Left ventricle myocardium inferior (tissue), 1 donor: ENCODE data around the gene DNAJC3. TPM values are rescaled to one million over a fixed set of nuclear protein-coding genes. Genes with fewer than 3 reads are reported as not detected.
"Not testable (repeated sequence)": the region's sequence is repeated elsewhere in the genome, so short reads cannot be mapped to it uniquely, and the experiment has no call there.

Experiments
- DNase-seq: peaks from one replicate; pipeline ENCODE4 v3.0.0-alpha.2; 2020
- H3K27ac ChIP-seq: fragments of 200-600 bp; replicated peaks from 2 replicates; pipeline ENCODE4 v1.8.0; 2021
- H3K27me3 ChIP-seq: fragments of 200-600 bp; 2 replicates; pipeline ENCODE4 v1.8.0; 2021; ENCODE audit warnings: low read depth
- H3K36me3 ChIP-seq: fragments of 200-600 bp; 2 replicates; pipeline ENCODE4 v1.8.0; 2021
- H3K4me1 ChIP-seq: fragments of 200-600 bp; 2 replicates; pipeline ENCODE4 v1.8.0; 2021
- H3K4me3 ChIP-seq: fragments of 200-600 bp; 2 replicates; pipeline ENCODE4 v1.8.0; 2021; ENCODE audit warnings: mild to moderate bottlenecking, moderate library complexity
- H3K9me3 ChIP-seq: fragments of 200-600 bp; replicated peaks from 2 replicates; pipeline ENCODE4 v1.8.0; 2021
- CTCF ChIP-seq: fragments of 200-600 bp; IDR thresholded peaks from 2 replicates; pipeline ENCODE4 v1.8.0; 2021; ENCODE audit warnings: antibody characterized with exemption, mild to moderate bottlenecking, borderline replicate concordance
- intact Hi-C: fragments of 100-400 bp; cut with micrococcal nuclease; formaldehyde crosslinking; loops from one replicate; pipeline ENCODE4 v1.11.0; 2022
- total RNA-seq: library from RNA; stranded (reverse); fragmentation: NEBNext Ultra II Directional; extraction: Animal tissue kit (Norgen Biotek cat#: 25700); gene quantifications from one replicate; pipeline ENCODE4 v1.2.1, GENCODE V29; 2021
- donor health status: DM: no; HTN: yes; CAD: no; lungs with severe emphysema.

DNAJC3 gene
- total RNA-seq, 1 donor from 2014 or later, result 31.5 TPM

DNA sequence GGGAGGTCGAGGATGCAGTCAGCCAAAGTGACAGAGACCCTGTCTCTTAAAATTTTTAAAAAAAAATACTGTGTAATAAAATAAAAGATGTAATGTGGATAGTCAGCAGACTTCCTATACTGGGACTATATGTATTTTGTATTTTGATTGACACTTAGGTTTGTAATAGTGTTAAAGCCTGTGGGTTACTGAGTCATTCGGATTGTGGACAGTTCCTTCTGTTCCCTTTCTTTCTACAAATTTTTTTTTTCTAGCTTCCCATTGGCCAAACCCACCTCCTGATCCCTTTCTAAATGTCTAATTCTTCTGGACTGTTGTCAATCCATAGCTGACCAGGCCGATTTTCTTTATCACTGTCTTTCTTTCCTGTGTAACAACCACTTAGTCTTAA is 108.0 kb downstream of the DNAJC3 start:
- Histone ChIP-seq H3K36me3 (peaks cover 58% of the 10 kb centered on the region), H3K27ac (no peak overlapping the region), H3K27me3 (no peaks in the 10 kb centered on the region), H3K9me3 (peaks cover 6% of the 10 kb centered on the region), H3K4me3 (no peak overlapping the region), H3K4me1 (peaks cover 7% of the 10 kb centered on the region)
- no peak for DNase-seq
- intact Hi-C loops, result no loop called here
- no peak for TF ChIP-seq CTCF

DNA sequence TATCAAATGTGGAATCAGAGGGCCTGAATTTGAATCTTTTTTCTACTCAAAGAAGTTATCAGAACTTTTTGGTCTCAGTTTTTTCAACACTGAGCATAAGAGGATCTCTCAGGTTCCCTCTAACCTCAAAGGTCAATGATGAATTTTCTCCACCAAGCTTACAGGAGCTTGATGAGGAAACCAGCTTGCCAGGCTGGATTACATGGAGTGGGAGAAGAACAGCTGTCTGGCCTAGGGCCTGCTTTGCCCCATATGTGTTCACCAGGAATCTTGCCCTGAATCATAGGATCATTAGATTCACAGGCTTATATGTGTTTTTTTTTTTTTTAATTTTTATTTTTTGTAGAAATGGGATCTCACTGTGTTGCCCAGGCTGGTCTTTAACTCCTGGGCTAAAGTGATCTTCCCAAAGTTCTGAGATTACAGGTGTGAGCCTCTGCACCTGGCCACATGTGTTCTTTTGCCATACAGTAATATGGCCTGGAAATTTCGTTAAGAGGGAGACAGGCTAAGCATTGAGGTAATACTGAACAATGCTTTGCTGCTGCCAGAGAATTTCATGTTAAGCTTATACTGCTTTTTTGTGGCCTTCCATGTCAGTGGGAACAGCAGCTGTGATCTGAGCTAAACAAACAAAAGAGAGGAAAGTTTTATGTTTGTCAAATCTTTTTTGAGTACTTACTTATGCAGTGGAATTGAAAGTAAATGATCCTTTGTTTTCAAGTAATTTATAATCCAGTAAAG is 110.6 kb downstream of the DNAJC3 start:
- no peak for TF ChIP-seq CTCF
- H3K27me3 ChIP-seq, result no peaks in the 10 kb centered on the region
- H3K4me1 ChIP-seq, result peaks cover 7% of the 10 kb centered on the region
- H3K4me3 ChIP-seq, result no peak overlapping the region
- no peaks in the 10 kb centered on the region for H3K9me3 ChIP-seq
- intact Hi-C loops, result no loop called here
- DNase-seq, result no peak
- H3K36me3 ChIP-seq, result peaks cover 59% of the 10 kb centered on the region
- no peak overlapping the region for H3K27ac ChIP-seq

GRCh38 chr13:95788100-95788463 is 111.1 kb downstream of the DNAJC3 start:
- Histone ChIP-seq H3K9me3 (no peaks in the 10 kb centered on the region), H3K27ac (no peak overlapping the region), H3K36me3 (peaks cover 63% of the 10 kb centered on the region), H3K27me3 (no peaks in the 10 kb centered on the region), H3K4me3 (no peak overlapping the region), H3K4me1 (peaks cover 7% of the 10 kb centered on the region)
- DNase-seq, result no peak
- intact Hi-C loops, result no loop called here
- TF ChIP-seq CTCF, result no peak

- H3K9me3 ChIP-seq, DNase-seq, H3K4me1 ChIP-seq, H3K27ac ChIP-seq, intact Hi-C loops, H3K4me3 ChIP-seq, H3K27me3 ChIP-seq: not testable (repeated sequence)
- peaks cover 68% of the 10 kb centered on the region for H3K36me3 ChIP-seq
Measured at GRCh38 chr13:95789315-95789714, 112.4 kb downstream of the DNAJC3 start.

DNA sequence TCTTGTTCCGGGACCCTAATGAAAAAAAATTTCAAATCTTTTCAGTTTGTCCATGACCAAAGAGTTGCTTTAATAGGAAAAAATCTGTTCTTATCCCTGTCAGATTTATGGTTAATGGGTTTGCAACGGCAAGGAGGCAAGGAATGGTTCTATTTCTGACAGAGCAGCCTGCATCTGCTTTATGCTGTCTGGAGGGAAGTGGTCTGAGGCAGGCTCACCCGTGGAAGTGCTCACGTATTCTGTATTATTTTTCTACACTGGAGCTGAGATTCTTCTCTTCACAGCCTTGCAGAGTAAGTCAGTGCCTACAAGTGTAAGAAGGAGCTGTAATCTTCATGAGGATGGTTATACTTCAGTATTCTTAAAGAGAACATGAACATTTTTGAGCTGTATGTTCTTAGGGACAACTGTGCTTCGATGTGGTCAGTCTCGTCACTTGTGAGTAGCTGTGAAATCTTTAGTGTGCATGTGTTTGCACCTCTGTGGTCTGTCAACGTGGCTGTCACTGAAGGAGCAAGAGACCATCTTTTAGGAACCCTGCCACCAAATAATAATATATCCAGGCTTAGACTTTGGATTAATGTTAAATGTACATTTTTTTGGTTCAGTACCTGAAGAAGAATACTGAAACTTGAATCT is 114.3 kb downstream of the DNAJC3 start:
- peaks cover 68% of the 10 kb centered on the region for H3K36me3 ChIP-seq
- intact Hi-C loops, result no loop called here
- no peaks in the 10 kb centered on the region for H3K9me3 ChIP-seq
- H3K4me1 ChIP-seq, result no peaks in the 10 kb centered on the region
- no peak overlapping the region for H3K27ac ChIP-seq
- no peak for DNase-seq
- no peak overlapping the region for H3K4me3 ChIP-seq
- H3K27me3 ChIP-seq, result no peaks in the 10 kb centered on the region
- TF ChIP-seq CTCF, result no peak

DNA sequence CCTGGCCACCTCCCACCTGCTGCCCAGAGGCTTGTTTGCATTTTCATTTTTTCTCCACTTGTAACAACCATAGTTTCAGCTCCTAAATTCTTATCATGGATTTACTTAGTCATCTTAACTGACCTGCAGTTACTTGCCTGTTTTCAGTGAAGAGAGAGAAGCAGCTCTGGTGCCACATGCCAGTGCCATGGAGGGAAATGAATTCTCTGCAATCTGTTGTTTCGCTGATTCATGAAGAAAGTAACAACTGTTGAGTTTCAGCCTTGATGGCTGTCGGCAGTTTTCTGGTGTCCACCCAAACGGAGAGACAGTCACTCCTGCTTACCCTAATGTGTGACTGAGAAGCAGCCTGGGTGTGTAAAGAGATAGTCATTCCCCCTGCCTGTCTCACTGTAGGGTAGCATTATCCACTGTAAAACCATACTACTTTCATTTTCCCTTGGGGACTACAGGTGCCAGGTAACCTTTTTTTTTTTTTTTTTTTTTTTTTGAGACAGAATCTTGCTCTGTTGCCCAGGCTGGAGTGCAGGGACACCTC is 116.1 kb downstream of the DNAJC3 start:
- no peak for DNase-seq
- Histone ChIP-seq H3K27me3 (no peaks in the 10 kb centered on the region), H3K4me3 (no peak overlapping the region), H3K36me3 (peaks cover 52% of the 10 kb centered on the region), H3K27ac (no peak overlapping the region), H3K9me3 (no peaks in the 10 kb centered on the region), H3K4me1 (no peaks in the 10 kb centered on the region)
- intact Hi-C loops, result no loop called here
- TF ChIP-seq CTCF, result no peak
